GM19023 (cell line): Measurements from ENCODE around the gene FCN1.

Experiments
- ATAC-seq: cut with Tn5 transposase; IDR thresholded peaks from one replicate; pipeline ENCODE4 v1.9.1; 2021; ENCODE audit warnings: mild to moderate bottlenecking, moderate library complexity; ENCODE audit not compliant: unreplicated experiment

FCN1 gene

DNA sequence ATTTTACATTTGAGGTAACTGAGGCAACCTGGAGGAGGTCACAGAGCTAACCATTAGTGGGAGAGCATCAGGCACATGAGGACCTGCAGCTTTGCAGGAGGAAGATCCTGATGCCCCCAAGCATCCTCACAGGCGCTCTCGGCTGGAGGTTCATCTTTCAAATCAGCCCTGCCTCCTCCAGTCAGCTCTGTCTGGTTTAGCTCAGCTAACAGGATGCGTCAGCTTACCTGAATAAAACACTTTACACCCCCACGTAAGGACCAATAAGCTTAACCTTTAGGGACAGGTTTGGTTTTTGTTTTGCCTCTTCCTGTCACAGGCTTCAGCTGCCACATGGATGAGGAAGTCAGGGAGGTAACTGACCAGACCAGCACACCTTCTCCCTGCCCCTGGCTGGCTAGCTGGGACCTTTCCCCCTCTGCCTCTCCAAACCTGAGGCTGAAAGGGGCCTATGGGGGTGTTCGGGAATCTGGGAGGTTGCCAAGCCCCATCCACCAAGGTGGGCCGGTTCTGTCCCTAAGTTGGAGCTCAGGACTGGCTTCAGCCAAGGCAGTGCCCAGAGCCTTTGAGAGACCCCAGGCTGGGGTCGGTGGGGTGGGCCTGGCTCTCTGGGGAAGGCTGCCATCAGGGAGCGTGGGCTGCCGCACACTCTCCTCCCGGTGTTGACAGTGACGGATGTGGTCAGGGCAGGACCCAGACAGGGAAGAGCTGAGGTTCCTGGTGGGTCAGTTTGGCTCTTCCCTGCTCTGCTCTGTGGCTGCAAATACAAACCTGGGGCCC, 20.0 kb upstream of the FCN1 start:
- no peak for ATAC-seq

DNA sequence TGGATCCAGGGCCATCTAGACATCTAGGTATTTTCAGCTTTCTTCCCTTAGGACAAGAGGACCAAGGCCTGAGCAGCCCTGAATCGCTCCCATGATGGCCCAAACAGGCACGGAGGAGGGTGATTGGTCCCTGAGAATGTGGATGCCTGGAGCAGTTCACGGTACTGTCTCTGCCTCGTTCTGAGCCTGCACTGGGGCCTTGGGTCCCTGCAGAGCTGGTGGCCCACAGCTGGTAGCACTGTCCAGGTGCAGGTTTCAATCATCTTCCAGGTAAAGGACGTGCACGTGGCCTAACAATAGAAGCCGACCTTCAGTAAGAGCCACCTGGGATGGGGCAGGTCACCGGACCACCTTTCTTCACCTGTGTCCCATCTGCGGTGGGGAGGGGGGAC, 19.4 kb upstream of the FCN1 start:
- no peak for ATAC-seq

DNA sequence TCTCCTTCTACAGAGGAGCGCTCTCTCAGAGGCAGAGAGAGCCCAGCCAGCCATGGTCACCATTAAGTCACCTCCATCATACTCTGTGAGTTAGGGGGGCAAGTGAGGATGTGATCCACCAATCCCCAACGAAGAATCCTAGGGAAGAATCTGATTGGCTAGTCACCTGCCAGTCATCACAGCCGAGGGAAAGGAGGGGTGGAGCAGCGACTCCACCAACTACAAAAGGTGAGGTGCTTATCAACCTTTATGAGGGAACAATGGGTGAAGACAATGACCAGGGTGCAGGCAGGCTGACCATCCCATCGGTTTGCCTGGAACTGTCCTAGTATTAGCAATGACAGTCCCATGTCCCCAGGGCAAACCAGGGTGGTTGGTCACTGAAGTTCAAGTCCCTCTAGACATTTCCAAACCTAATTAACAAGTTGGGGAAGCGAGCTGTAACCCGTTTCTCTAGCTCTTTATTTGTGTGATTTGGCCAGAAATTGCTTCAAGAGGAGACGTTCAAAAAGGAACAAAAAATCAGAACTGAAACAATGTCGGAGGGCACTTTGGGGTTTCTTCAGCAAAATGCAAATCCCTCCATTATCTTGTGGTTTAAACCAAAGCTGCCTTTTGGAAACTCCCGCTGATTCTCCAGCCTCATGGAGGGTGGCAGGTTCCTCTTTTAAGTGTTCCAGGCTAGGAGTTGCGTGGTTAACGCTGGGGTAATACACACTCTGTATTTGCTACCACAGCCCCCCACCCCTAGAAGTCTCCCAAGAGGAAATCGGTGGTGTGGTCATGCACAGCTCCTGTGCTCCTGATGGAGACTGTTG, 18.8 kb upstream of the FCN1 start:
- no peak for ATAC-seq

DNA sequence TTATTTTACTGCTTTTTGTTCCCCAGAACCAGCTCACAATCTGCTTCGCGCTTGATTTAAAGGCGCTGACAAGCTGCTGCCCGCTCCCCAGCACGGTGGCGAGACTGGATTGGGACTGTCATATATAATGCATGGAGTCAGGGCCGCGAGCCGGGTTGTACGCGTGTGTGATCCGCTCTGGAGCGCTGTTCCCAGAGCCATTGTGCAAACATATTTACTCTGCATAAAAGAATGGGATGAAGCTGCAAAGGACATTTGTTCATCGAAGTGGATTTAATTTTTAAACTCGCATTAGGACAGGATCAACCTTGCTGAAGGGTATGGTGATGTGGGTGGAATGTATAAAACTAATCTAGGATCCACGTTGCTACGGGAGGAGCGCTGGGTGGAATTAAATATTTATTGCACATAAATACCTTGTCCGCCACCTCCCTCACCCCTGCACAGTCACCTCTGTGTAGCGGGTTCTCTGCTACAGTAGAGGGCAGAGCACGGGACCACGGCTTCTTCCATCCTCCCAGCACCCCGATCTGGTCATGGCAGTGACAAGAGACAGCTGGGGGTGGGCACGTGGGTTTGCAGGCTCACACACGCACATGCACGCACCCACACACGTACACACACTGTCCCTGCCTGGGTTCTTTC, 18.1 kb upstream of the FCN1 start:
- ATAC-seq = no peak

DNA sequence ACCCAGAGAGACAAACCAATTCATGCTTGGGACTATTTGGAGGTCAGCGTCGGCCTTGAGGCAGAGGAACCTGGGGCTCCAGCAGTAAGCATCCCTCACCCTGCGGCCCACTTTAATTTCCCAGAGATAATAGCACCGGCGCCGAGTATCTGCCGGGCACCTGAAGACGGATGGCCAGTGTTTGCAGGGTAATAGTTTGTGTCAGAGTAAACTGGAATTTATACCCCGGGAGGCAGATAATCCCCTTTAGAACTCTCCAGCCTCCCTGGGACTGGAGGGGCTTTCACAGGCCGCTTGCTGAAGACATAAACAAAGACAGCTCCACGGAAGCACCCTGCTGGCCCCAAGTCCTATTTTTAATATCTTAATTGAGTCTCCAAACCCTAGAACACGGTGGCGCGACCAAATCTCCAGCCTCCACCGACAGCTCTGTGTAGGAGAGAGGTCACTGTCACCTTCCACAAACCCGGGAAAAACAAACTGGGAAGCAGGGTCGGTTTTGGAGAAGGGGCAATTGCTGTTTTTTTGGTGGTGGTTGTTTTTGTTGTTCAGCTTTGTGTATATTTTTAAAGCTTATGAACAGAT, 17.4 kb upstream of the FCN1 start:
- ATAC-seq = no peak

DNA sequence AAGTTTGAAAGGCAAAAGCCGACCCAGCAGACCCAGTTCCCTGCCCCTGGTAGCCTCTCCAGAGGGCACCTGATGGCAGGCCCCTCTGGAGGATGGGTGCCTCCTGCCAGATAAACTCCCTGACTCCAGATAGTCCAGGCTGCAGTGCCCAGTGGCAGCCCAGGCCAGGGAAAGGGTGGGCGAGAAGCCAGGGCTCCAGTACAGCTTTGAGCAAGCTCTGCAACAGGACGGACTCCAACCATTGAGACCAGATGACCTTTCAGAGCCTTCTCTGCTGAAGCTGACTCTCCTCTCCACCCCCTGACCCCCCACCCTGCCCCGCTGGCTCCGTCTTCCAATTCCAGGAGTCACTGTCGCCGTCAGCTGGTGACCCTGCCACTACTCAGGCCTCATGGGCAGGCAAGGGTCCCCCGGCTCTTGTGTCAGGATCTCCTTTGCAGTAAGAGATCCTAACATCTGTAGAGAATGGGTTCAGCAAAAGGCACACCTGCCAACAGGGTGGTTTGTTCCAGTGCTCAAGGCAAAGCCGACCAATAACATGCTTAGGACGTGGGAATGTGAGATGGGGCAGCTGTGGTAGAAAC, 15.5 kb upstream of the FCN1 start:
- no peak for ATAC-seq

DNA sequence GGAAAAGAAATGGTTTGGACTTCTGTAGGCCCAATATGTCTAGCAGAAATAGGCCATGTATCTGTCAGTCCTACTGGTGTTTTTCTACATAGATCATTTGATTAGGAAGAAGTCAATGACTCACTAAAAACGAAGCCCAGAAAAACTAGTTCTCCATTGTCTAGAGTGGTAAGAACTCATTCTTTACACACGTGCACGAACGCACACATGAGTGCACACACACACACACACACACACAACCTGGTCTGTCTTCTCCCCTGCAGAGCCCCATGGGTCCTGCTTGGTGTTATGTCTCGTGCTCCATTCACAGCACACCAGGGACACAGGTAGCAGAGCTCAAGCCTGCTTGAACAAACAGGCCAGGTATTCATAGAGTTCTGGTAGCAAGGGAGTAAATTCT, 14.9 kb upstream of the FCN1 start:
- ATAC-seq = no peak

DNA sequence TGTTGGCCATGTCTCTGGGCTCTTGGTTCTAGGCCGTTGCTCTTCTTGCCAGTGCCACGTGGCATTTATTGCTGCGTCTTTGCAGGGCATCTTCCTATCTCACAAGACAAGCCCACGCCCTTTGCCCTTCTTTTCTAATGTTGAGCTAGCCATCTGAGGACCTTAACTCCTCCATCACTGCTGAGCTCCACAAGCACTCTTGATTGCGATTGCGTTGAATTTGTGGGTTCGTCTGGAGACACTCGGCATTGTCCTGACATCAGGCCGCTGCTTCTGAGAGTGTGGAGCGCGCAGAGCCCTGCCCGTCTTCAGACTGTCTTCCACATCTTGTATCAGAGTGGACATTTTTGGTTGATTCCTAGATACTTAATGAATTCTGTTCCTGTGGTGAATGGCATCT, 14.5 kb upstream of the FCN1 start:
- no peak for ATAC-seq

DNA sequence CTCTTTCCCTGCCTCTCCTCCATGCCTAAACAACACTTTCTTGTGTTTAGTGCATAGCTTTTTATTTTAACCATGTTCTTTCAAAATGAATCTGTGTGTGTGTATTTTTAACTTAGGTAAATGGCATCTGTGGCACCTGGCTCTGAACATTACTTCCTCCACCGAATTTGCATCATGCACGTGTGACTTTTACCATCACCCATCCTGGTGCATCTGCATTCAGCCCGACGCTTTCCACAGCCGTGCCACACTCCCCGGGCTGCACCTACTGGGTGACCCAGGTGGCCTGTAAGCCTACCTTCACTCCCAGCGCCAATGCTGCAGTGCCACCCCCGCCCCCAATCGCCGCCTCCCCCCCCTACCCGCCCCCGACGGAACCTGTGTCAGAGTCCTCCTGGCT, 12.7 kb upstream of the FCN1 start:
- ATAC-seq = peak; percentile 56

DNA sequence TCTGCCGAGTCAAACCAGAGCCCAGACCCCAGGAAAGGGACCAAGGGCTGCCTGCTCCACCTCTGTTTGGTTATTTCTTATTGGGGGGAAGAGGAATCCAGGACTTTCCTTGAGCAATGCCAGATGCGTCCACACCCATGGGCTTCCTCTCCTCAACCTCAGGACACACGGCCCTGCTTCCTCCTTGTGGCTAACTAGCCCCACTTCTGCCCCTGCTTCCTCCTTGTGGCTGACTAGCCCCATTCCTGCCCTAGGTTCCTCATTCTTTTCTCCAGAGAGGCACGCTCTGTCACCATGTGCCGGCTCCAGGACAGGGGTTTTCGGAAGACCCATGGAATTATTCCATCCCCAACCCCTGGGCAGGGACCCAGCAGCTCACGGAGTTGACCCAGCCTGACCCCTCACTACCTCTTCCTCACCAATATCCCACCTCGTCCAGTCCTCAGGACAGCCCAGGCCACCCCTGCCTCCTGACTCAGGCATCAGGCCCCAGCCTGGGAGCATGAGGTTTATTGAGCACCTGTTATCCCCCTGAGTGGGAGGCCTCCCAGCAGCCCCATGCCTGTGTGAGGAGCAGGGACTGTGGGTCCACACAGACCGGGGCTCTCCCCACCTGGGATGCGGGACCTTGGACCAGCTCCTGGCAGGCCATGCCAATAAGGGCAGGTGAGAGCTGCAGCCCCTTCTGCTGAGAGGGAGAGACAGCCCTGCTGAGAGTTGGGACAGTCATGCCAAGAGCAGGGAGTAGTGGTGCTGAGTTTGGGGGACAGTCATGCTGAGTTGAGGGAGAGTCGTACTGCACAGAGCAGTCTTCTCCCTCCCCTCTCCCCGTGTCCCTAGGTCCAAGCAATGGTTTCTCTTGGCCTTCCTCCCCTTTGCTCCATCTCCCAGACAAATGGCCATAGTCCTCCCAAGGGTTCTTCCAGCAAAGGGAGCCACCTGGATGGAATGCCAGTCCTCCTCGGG, 11.8 kb upstream of the FCN1 start:
- ATAC-seq = no peak

DNA sequence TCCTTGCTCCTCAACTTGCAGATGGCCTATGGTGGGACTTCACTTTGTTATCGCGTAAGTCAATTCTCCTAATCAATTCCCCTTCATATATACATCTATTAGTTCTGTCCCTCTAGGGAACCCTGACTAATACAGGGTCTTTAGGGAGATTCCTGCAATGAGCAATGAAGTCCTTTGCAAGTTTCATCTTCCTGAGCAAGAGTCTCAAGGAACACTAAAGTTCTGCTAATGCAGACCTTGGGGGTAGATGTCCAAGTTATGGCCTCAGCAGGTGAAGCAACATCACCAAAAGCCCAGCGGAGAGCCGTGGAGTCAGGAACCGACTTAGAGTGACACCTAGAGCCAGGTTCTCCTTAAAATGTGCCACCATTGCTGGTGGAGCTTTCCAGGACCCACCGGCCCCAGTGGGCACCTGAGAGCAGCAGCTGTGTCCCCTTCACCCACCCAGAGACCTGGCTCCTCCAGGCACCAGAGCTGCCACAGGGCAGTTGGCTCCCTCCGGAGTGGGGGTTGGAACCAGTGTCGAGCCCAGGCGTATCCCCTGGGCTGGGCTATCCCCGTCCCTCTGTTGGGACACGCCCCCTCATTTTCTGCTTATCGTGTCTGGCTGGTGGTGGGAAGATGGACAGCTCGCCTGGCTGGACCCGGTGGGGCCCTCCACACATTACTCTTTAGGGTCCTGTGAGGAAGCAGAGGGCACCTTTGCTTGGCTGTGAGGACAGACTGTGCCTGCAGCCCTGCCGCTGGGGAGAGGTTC, 10.9 kb upstream of the FCN1 start:
- no peak for ATAC-seq

DNA sequence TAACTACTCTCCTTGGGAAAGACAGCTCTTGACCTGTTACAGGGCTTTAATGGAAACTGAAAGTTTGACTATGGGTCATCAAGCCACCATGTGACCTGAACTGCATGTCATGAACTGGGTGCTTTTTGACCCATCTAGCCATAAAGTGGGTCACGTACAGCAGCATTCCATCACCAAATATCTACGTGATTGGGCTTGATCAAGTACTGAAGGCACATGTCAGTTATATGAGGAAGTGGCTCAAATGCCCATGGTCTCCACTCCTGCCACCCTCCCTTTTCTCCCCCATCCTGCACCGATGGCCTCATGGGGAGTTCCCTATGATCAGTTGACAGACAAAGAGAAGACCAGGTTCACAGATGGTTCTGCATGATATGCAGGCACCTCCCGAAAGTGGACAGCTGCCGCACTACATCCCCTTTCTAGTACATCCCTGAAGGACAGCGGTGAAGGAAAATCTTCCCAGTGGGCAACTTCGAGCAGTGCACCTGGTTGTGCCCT, 7.3 kb upstream of the FCN1 start:
- no peak for ATAC-seq

DNA sequence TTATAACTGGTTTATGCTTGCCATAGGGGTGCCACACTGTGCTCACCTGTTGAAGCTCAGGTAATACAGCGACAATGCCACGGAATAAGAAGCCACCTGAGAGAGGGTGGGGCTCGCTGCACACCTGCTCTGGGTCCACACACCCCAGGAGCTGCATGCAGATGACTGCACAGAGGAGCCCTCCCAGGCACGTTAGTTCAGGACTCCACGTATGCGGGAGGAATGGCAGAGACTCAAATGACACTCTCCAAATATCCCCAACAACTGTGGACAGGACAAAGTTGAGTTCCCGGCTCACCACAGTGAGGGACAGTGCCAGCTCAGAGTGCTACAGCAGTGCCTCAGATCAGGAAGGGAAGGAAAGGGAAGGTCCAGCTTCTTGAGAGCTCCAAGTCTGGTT, 5.8 kb upstream of the FCN1 start:
- no peak for ATAC-seq

DNA sequence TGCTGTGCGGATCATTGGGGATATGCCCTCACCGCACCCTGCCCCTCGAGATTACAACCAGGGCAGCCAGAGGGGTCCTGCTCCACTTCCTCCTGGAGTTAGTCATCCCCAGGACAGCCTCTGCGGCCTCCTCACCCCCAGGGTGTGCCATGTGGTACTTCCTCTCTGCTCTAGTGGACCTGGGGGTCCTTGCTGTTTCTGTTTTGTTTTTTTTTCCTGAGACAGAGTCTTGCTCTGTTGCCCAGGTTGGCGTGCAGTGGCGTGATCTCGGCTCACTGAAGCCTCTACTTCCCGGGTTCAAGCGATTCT, 5.2 kb upstream of the FCN1 start:
- no peak for ATAC-seq

DNA sequence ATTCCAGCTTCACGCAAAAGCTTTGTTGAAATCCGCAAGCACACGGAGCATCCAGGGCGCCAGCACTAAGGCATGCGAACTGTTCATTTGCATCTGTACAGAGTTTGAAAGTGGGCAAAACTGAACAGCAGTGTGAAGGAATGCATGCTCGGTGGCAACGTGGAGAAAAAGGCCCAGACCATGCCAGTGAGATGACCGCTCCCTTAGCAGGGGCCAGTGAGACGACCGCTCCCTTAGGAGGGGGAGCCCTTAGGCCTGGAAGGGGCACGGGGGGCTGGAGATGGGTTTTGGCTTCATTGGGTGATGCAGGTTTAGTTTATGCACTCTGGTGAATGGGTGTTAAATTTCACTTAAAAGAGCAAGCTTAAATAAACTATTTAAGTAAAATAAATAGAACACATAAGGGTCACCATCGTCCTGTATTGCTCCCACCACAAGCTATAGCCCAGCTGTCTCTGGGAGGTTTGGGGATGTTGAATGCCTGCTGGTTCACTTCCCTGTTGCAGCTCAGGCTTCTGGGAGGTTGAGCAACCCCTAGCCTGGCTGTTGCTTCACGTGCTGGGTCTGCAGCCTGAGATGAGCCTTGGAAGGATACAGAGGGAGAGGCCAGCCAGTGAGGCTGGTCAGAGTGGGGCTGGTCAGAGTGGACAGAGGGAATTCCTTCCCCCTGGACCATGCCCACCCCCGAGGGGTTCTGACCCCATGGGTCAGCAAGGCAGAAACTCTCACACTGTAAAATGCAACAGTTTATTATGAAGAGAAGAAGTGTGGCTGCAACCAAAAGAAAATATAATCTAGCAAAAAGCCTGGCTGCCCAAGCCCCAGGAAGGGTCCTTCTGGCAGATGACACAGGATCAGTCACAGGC, 4.6 kb upstream of the FCN1 start:
- no peak for ATAC-seq

DNA sequence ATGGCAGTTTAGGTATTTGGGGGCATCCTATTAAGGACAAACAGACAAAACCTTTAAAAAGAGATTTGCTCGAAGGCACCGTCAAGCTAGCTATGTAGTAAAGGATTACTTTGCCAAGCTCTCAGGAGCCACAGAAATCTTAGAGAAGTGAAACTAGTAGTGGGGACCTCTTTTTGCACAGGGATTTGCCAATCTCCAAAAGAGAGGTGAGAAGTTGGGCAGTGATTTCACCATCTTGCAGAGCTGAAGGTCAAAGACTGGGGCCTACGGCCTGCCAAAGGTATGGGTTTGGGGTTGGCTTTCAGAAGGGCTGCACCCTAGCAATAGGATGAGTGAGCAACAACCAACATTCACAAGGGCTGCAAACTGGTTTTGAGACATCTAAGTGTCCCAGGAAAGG, 1.6 kb upstream of the FCN1 start:
- no peak for ATAC-seq

DNA sequence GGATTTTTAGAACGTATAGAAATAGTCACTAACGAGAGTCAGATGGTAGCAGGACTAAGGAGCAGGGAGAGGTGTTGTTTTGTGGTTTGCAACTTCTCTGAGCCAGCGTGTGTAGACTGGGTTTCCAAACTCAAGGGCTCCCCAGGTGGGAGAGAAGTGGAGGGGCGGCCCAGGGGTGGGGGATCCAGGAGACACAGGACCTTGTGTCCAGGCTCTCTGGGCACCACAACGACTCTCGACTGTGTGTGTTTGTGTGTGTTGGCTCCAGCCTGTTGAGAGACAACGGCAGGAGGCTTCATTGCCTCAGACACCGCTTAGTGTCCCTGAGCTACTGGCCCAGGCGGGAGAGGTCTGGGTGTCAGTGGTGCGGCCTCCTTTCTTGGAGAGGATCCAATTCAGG, 934 bp upstream of the FCN1 start:
- no peak for ATAC-seq

DNA sequence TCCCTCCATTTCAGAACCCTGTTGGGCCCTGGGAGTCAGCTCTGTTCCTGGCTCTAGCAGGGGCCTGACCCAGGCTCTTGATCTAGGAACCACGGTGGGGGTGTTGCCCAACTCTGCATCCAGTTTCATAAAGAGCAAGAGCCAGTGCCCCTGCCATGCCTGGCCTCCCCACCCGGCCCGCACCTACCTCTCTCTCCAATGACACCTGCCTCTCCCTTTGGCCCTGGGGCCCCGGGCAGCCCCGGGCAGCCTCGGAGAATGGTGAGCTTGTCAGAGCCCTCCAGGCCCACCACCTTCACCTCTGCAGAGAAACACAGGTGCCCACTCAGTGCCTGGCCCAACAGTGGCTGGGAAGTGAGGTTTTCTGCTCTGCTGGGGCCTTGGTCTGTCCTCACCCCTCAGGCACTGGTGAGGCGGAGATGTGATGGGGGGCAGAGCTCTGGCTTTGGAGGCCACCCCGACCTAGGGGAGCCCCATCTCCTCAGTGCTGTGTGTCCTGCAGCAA, 1.5 kb downstream of the FCN1 start:
- no peak for ATAC-seq
